Tibial nerve (tissue), 4 donors: ENCODE results near the gene ZFAND2A.

Source experiments
- EP300 ChIP-seq, 2 donors: sonication (generic); formaldehyde crosslinking; IDR thresholded peaks; one replicate each; pipeline ENCODE4 v1.6.1; 2017; ENCODE audit warnings: antibody characterized with exemption in 2 of 2, mild to moderate bottlenecking in 1 of 2
- POLR2A ChIP-seq, 2 donors: fragments of 450-650 bp; IDR thresholded peaks; one replicate each; pipeline ENCODE4 v1.6.1; 2017; ENCODE audit warnings: antibody characterized with exemption in 2 of 2, mild to moderate bottlenecking in 2 of 2, moderate library complexity in 2 of 2
- TF ChIP-seq, protein P1 (sequence below), 5 experiments: fragments of 200-600 bp in 3 of 5; fragments of 450-650 bp in 2 of 5; sonication (generic) in 3 of 5; IDR thresholded peaks; one replicate each; pipeline ENCODE4 v1.5.1; 2016 to 2019; ENCODE audit warnings: antibody characterized with exemption in 5 of 5, mild to moderate bottlenecking in 3 of 5, moderate library complexity in 2 of 5

DNA sequence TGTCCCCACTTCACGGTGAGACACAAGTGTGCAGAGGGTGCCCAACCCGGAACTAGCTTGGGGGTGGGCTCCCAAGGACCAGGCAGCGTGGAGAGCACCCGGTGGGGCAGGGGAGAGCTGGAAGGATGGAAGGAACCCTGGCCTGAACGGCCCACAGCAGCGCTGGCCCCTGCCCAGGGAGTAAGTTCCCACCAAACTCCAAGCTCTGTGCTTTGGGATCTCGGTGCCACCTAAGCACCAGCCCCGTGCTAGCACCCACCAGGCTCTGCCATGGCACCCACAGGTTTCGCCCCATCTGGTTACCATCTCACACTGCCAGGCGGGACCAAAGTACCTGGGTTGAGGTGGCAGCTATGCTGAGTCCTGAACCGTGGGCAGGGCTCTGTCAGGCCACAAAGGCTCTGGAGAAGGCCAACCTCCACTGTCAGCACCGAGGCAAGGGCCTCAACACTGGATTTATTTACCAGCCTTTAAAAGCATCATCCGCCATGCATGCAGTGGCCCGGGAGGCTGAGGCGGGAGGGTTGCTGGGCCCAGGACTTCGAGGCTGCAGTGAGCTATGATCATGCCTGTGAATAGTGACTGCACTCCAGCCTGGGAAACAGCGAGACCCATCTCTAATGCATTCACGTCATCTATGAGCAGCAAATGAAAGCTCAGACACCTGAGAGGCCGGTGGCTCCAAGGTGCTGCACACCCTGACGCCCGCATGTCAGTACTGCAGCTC lies 56.0 kb downstream of the ZFAND2A start:
- TF ChIP-seq, protein P1, sequence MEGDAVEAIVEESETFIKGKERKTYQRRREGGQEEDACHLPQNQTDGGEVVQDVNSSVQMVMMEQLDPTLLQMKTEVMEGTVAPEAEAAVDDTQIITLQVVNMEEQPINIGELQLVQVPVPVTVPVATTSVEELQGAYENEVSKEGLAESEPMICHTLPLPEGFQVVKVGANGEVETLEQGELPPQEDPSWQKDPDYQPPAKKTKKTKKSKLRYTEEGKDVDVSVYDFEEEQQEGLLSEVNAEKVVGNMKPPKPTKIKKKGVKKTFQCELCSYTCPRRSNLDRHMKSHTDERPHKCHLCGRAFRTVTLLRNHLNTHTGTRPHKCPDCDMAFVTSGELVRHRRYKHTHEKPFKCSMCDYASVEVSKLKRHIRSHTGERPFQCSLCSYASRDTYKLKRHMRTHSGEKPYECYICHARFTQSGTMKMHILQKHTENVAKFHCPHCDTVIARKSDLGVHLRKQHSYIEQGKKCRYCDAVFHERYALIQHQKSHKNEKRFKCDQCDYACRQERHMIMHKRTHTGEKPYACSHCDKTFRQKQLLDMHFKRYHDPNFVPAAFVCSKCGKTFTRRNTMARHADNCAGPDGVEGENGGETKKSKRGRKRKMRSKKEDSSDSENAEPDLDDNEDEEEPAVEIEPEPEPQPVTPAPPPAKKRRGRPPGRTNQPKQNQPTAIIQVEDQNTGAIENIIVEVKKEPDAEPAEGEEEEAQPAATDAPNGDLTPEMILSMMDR (IDR thresholded peaks at IDR 0.05), result no peak
- TF ChIP-seq EP300 (IDR thresholded peaks at IDR 0.05) (no peak), POLR2A (IDR thresholded peaks at IDR 0.05) (no peak)
